Fibroblast of pulmonary artery (primary cell): ENCODE measurements around the gene TNFRSF12A.

ENCODE experiments used
- DNase-seq: peaks from one replicate; pipeline ENCODE4 v3.0.0-alpha.2; 2010; ENCODE audit warnings: low read depth
- H3K4me3 ChIP-seq: replicated peaks from 2 replicates; pipeline ENCODE4 v1.5.1; 2011; ENCODE audit warnings: low read depth, mild to moderate bottlenecking, control low read depth, low read length, moderate library complexity
- TF ChIP-seq, protein P1 (sequence below): IDR thresholded peaks from 2 replicates; pipeline ENCODE4 v1.5.1; 2011; ENCODE audit warnings: mild to moderate bottlenecking, control low read depth, low read length, inconsistent platforms; ENCODE audit errors: missing control alignments

Gene TNFRSF12A

DNA sequence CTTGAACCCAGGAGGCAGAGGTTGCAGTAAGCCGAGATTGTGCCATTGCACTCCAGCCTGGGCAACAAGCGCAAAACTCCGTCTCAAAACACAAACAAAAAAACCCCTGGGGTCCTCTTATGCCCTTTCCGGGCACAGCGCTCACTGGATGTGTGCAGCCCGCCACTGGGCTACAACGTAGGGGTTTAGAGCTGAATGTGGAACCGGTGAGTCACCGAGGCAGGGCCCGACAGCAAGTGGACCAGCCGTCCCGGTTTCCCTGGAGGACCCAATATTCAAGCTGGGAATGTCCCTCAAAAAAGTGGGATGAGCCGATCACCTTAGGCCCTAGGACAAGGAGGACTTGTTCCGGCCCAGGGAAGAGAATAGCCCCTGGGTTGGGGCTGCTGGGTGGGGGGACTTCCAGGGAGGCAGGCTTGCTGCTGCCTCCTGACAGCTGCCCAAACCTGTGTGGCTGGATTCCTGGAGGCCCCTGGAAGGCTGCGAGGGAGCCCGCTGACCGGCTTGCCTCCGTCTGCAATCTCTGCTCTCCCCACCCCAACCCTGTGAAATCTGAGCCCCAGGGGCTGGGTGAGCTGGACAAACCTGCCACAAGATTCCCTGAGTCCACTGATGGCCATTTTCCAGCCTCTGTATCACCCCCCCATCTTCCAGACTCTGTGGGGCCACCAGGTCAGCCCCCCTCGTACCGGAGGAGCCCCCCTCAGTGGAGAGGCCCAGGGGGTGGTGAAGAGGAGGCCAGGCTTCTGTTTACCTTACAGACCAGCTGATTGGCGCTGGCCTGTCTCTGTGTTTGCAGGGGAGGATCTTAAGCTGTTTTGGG lies 10.4 kb upstream of the TNFRSF12A start:
- TF ChIP-seq, protein P1, sequence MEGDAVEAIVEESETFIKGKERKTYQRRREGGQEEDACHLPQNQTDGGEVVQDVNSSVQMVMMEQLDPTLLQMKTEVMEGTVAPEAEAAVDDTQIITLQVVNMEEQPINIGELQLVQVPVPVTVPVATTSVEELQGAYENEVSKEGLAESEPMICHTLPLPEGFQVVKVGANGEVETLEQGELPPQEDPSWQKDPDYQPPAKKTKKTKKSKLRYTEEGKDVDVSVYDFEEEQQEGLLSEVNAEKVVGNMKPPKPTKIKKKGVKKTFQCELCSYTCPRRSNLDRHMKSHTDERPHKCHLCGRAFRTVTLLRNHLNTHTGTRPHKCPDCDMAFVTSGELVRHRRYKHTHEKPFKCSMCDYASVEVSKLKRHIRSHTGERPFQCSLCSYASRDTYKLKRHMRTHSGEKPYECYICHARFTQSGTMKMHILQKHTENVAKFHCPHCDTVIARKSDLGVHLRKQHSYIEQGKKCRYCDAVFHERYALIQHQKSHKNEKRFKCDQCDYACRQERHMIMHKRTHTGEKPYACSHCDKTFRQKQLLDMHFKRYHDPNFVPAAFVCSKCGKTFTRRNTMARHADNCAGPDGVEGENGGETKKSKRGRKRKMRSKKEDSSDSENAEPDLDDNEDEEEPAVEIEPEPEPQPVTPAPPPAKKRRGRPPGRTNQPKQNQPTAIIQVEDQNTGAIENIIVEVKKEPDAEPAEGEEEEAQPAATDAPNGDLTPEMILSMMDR = no peak
- H3K4me3 ChIP-seq = no peak overlapping the region
- DNase-seq = no peak

GRCh38 chr16:3010510-3010909 lies 9.7 kb upstream of the TNFRSF12A start:
- no peak overlapping the region for H3K4me3 ChIP-seq
- DNase-seq = no peak
- TF ChIP-seq, protein P1 = no peak

DNA sequence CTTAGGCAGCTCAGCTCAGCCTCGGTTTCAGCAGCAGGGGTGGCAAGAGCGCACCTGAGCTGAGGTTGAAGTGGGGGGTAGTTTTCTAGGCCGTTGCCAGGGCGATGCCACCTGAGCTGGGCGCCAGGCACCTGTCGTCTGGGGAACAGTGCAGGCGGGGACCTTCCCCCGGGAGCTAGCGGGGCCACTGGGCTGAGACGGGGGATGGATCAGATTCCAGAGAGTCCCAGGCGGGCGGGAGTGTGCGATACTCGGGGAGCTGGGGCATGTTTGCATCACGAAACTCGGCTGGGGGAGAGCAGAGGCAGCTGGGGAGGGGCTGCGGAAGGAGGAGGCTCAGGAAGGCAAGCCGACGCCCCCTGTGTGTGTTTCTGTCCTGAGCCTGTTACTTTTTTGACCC lies 7.9 kb upstream of the TNFRSF12A start:
- TF ChIP-seq, protein P1 = no peak
- no peak overlapping the region for H3K4me3 ChIP-seq
- no peak for DNase-seq

DNA sequence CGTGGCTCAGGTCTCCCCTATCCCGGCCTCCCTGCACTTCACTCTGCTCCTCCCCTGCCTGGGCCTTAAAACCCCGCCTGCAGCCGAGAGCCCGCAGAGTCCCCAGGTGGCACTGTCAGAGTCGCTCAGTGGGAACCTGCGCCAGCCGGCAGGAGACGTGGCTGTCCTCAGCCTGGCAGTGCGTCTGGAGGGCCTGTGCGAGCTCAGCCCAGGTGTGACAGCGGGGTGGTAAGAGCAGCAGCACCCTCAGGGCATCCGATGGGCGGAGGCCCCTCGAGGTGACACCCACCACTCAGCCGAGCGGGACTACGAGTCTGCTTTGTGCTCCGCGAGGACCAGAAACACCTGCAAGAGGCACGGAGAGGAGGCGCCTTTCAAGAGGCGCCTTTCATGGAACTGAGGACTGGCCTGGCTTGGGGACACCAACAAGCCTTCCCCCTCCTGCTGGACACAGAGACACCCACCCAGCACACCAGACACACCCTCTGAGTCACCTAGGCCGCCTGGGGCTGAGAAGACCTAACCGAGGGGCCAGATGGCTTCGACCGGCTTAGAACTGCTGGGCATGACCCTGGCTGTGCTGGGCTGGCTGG lies 7.2 kb upstream of the TNFRSF12A start, which contains the start of gene CLDN9:
CLDN9 (plus strand) TSS at position 96 of the 593 bp plus-strand sequence; CDS start at position 536, 440 bp downstream.
- no peak within 1 kb of the TSS for H3K4me3 ChIP-seq
- no peak for DNase-seq
- TF ChIP-seq, protein P1 = no peak

- TF ChIP-seq, protein P1 = no peak
- H3K4me3 ChIP-seq = no peak overlapping the region
Measured at GRCh38 chr16:3013491-3013951, 6.6 kb upstream of the TNFRSF12A start.

GRCh38 chr16:3013998-3014690 lies 6.0 kb upstream of the TNFRSF12A start:
- no peak for DNase-seq
- no peak overlapping the region for H3K4me3 ChIP-seq
- TF ChIP-seq, protein P1 = no peak

More at GRCh38 chr16:3013491-3013951, 6.6 kb upstream of the TNFRSF12A start:
- no peak for DNase-seq
